Renal cortex interstitium (tissue), 3 donors: Measurements from ENCODE around the gene RILPL1. TPM values are rescaled to one million over a fixed set of nuclear protein-coding genes. Genes with fewer than 3 reads are reported as not detected.

Experiments
- polyA plus RNA-seq, 3 donors: library from polyadenylated mRNA; unstranded; fragments of 120-200 nt; gene quantifications; one replicate each; pipeline ENCODE4 v1.2.1, GENCODE V29; 2013; ENCODE audit not compliant: insufficient read length in 3 of 3

The RILPL1 gene
- polyA plus RNA-seq, 3 donors: 15.0 to 23.4 (median 20.5) TPM

Other genes with a start within 250 kb of the RILPL1 start
- 10 to 100 TPM; 29.8 to 34.2 (median 30.1) TPM for gene SBNO1, start 168.9 kb downstream of the RILPL1 start, polyA plus RNA-seq
- gene KMT5A, start 149.6 kb downstream of the RILPL1 start, polyA plus RNA-seq: 10 to 100 TPM; 48.8 to 53.3 (median 50.5) TPM
- gene RILPL2, start 97.0 kb downstream of the RILPL1 start, polyA plus RNA-seq: 1 to 10 TPM; 5.2 to 5.6 (median 5.4) TPM
- gene SNRNP35, start 75.6 kb downstream of the RILPL1 start, polyA plus RNA-seq: 10 to 100 TPM; 41.3 to 43.9 (median 43.2) TPM
- 100 to 1,000 TPM; 210 to 231 (median 212) TPM for gene TMED2, start 50.8 kb upstream of the RILPL1 start, polyA plus RNA-seq
- gene DDX55, start 68.4 kb upstream of the RILPL1 start, polyA plus RNA-seq: 10 to 100 TPM; 24.8 to 45.9 (median 31.2) TPM
- 10 to 100 TPM; 58.0 to 69.5 (median 65.5) TPM for gene EIF2B1, start 100.0 kb upstream of the RILPL1 start, polyA plus RNA-seq
- gene GTF2H3, start 100.1 kb upstream of the RILPL1 start, polyA plus RNA-seq: 10 to 100 TPM; 31.3 to 40.7 (median 34.9) TPM
- gene TCTN2, start 137.4 kb upstream of the RILPL1 start, polyA plus RNA-seq: 10 to 100 TPM; 26.7 to 33.1 (median 29.5) TPM
- 10 to 100 TPM; 18.3 to 19.9 (median 19.0) TPM for gene ATP6V0A2, start 178.6 kb upstream of the RILPL1 start, polyA plus RNA-seq
- 1 to 10 TPM; 5.6 to 6.4 (median 5.8) TPM for gene DNAH10, start 228.6 kb upstream of the RILPL1 start, polyA plus RNA-seq